ENCODE results near the gene ARFGAP3.

DNA sequence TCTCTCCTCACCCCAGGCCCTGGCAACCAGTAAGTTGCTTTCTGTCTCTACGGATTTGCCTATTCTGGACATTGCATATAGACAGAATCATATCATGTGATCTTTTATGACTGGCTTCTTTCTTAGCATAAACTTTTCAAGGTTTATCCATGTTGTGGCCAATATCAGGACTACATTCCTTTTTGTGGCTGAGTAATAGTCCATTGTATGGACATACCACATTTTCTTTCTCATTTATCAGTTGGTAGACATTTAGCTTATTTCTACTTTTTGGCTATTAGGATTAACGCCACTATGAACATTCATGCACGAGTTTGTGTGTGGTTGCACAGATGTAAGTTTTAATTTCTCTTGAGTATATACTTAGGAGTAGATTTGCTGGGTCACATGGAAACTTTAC is 35.7 kb downstream of the ARFGAP3 start:
- TF ChIP-seq, protein P1, sequence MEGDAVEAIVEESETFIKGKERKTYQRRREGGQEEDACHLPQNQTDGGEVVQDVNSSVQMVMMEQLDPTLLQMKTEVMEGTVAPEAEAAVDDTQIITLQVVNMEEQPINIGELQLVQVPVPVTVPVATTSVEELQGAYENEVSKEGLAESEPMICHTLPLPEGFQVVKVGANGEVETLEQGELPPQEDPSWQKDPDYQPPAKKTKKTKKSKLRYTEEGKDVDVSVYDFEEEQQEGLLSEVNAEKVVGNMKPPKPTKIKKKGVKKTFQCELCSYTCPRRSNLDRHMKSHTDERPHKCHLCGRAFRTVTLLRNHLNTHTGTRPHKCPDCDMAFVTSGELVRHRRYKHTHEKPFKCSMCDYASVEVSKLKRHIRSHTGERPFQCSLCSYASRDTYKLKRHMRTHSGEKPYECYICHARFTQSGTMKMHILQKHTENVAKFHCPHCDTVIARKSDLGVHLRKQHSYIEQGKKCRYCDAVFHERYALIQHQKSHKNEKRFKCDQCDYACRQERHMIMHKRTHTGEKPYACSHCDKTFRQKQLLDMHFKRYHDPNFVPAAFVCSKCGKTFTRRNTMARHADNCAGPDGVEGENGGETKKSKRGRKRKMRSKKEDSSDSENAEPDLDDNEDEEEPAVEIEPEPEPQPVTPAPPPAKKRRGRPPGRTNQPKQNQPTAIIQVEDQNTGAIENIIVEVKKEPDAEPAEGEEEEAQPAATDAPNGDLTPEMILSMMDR (IDR thresholded peaks at IDR 0.05; ENCODE audit: borderline replicate concordance, extremely low read depth, low read length, poor library complexity, severe bottlenecking): no peak
- no peak for TF ChIP-seq EZH2 (IDR thresholded peaks at IDR 0.05; ENCODE audit: borderline replicate concordance, low read depth, low read length, severe bottlenecking)
